Neural cell (in vitro differentiated cells): ENCODE results near the gene JAZF1. TPM values are rescaled to one million over a fixed set of nuclear protein-coding genes. Genes with fewer than 3 reads are reported as not detected.

ENCODE experiments used
- H2AFZ ChIP-seq: fragments of 200-600, 300-800 bp; sonication (generic), shearing (Covaris generic); 2 replicates; pipeline ENCODE4 v1.6.0; 2014; ENCODE audit warnings: low read depth, mild to moderate bottlenecking, antibody characterized with exemption, low read length, moderate library complexity
- H3F3A ChIP-seq: fragments of 200-600 bp; shearing (Covaris generic); 2 replicates; pipeline ENCODE4 v1.6.1; 2016; ENCODE audit warnings: mild to moderate bottlenecking, moderate library complexity, mixed read lengths, antibody characterized with exemption, low read length; ENCODE audit not compliant: insufficient read depth, poor library complexity, severe bottlenecking
- H3K27ac ChIP-seq: fragments of 200-600, 300-800 bp; sonication (generic), shearing (Covaris generic); 2 replicates; pipeline ENCODE4 v1.5.1; 2014; ENCODE audit warnings: mild to moderate bottlenecking, low read length, moderate library complexity
- H3K27me3 ChIP-seq: fragments of 300-800, 200-600 bp; sonication (generic), shearing (Covaris generic); 2 replicates; pipeline ENCODE4 v1.6.0; 2014; ENCODE audit warnings: mild to moderate bottlenecking, low read depth, low read length, moderate library complexity; ENCODE audit not compliant: insufficient read depth
- H3K36me3 ChIP-seq: fragments of 300-800, 200-600 bp; sonication (generic), shearing (Covaris generic); 2 replicates; pipeline ENCODE4 v1.5.1; 2014; ENCODE audit warnings: mild to moderate bottlenecking, antibody characterized with exemption, low read length, moderate library complexity; ENCODE audit not compliant: insufficient read depth
- H3K4me2 ChIP-seq: fragments of 300-800, 200-600 bp; sonication (generic), shearing (Covaris generic); 2 replicates; pipeline ENCODE4 v1.6.0; 2014; ENCODE audit warnings: mild to moderate bottlenecking, low read length
- H3K4me3 ChIP-seq: fragments of 300-800, 200-600 bp; sonication (generic), shearing (Covaris generic); 2 replicates; pipeline ENCODE4 v1.5.1; 2014; ENCODE audit warnings: mild to moderate bottlenecking, low read length, moderate library complexity
- H3K79me2 ChIP-seq: fragments of 200-600 bp; shearing (Covaris generic); replicated peaks from 2 replicates; pipeline ENCODE4 v1.6.0; 2014; ENCODE audit warnings: mild to moderate bottlenecking, low read length, moderate library complexity; ENCODE audit not compliant: insufficient read depth
- H3K9ac ChIP-seq: fragments of 300-800, 200-600 bp; sonication (generic), shearing (Covaris generic); 2 replicates; pipeline ENCODE4 v1.6.1; 2016; ENCODE audit warnings: mild to moderate bottlenecking, low read length, mixed read lengths
- H3K9me2 ChIP-seq: fragments of 200-600 bp; shearing (Covaris generic); 2 replicates; pipeline ENCODE4 v1.6.1; 2016; ENCODE audit warnings: mild to moderate bottlenecking, low read length, mixed read lengths; ENCODE audit not compliant: insufficient read depth
- H3K9me3 ChIP-seq: fragments of 200-600, 300-800 bp; sonication (generic), shearing (Covaris generic); 2 replicates; pipeline ENCODE4 v1.6.1; 2016; ENCODE audit warnings: mild to moderate bottlenecking, mixed run types, low read length, moderate library complexity, mixed read lengths
- H4K20me1 ChIP-seq: fragments of 200-600 bp; shearing (Covaris generic); 2 replicates; pipeline ENCODE4 v1.6.1; 2016; ENCODE audit warnings: mild to moderate bottlenecking, mixed run types; ENCODE audit not compliant: insufficient read depth
- CTCF ChIP-seq: fragments of 450-650 bp; IDR thresholded peaks from 2 replicates; pipeline ENCODE4 v1.5.1; 2014; ENCODE audit warnings: antibody characterized with exemption, mild to moderate bottlenecking, moderate library complexity; ENCODE audit not compliant: poor library complexity, severe bottlenecking
- EP300 ChIP-seq: fragments of 450-650 bp; conservative IDR thresholded peaks from 2 replicates; pipeline ENCODE4 v1.6.1; 2014; ENCODE audit warnings: antibody characterized with exemption, mild to moderate bottlenecking, moderate library complexity; ENCODE audit not compliant: poor library complexity, severe bottlenecking
- EZH2 ChIP-seq: fragments of 200-600, 300-800 bp; shearing (Covaris generic), sonication (generic); IDR thresholded peaks from 2 replicates; pipeline ENCODE4 v1.6.1; 2014; ENCODE audit warnings: antibody characterized with exemption, low read length, borderline replicate concordance, mild to moderate bottlenecking; ENCODE audit not compliant: insufficient read depth, poor library complexity, severe bottlenecking
- MXI1 ChIP-seq: fragments of 450-650 bp; conservative IDR thresholded peaks from 2 replicates; pipeline ENCODE4 v1.6.1; 2014; ENCODE audit warnings: antibody characterized with exemption, mild to moderate bottlenecking; ENCODE audit not compliant: poor library complexity, severe bottlenecking
- POLR2AphosphoS5 ChIP-seq: IDR thresholded peaks from 2 replicates; pipeline ENCODE4 v1.6.1; 2012
- RAD21 ChIP-seq: fragments of 450-650 bp; conservative IDR thresholded peaks from 2 replicates; pipeline ENCODE4 v1.6.1; 2014; ENCODE audit warnings: antibody characterized with exemption, mild to moderate bottlenecking, moderate library complexity
- REST ChIP-seq: IDR thresholded peaks from 2 replicates; pipeline ENCODE4 v1.6.1; 2012; ENCODE audit warnings: borderline replicate concordance
- SMC3 ChIP-seq: fragments of 450-650 bp; conservative IDR thresholded peaks from 2 replicates; pipeline ENCODE4 v1.6.1; 2014; ENCODE audit warnings: antibody characterized with exemption, mild to moderate bottlenecking, moderate library complexity; ENCODE audit not compliant: poor library complexity
- TAF1 ChIP-seq: IDR thresholded peaks from 2 replicates; pipeline ENCODE4 v1.6.1; 2012; ENCODE audit warnings: low read depth
- polyA plus RNA-seq: library from polyadenylated mRNA; depleted of rRNA; stranded (reverse); fragments of >200 nt; gene quantifications from 2 replicates; pipeline ENCODE4 v1.2.3, GENCODE V29; 2014

JAZF1 gene
- polyA plus RNA-seq, 1 donor from 2014 or later: 29.5 TPM

- H3K9me2 ChIP-seq: no peaks in the 10 kb centered on the region
- no peak overlapping the region for H3K9ac ChIP-seq
- H2AFZ ChIP-seq: no peak overlapping the region
- H3F3A ChIP-seq: peaks cover 2% of the 10 kb centered on the region
- H3K36me3 ChIP-seq: no peaks in the 10 kb centered on the region
- H4K20me1 ChIP-seq: no peaks in the 10 kb centered on the region
- H3K79me2 ChIP-seq: peaks cover 12% of the 10 kb centered on the region
- no peak overlapping the region for H3K4me2 ChIP-seq
- H3K4me3 ChIP-seq: no peak overlapping the region
- H3K27ac ChIP-seq: no peak overlapping the region
- H3K27me3 ChIP-seq: no peaks in the 10 kb centered on the region
- no peak for TF ChIP-seq TAF1
- TF ChIP-seq SMC3: no peak
- TF ChIP-seq POLR2AphosphoS5: no peak
- TF ChIP-seq REST: no peak
- TF ChIP-seq EZH2: no peak
- TF ChIP-seq RAD21: no peak
- TF ChIP-seq EP300: no peak
- no peak for TF ChIP-seq MXI1
- no peak for TF ChIP-seq CTCF
- no peaks in the 10 kb centered on the region for H3K9me3 ChIP-seq
These were observed 4.4 kb downstream of the JAZF1 start for GRCh38 chr7:28176174-28176573.

DNA sequence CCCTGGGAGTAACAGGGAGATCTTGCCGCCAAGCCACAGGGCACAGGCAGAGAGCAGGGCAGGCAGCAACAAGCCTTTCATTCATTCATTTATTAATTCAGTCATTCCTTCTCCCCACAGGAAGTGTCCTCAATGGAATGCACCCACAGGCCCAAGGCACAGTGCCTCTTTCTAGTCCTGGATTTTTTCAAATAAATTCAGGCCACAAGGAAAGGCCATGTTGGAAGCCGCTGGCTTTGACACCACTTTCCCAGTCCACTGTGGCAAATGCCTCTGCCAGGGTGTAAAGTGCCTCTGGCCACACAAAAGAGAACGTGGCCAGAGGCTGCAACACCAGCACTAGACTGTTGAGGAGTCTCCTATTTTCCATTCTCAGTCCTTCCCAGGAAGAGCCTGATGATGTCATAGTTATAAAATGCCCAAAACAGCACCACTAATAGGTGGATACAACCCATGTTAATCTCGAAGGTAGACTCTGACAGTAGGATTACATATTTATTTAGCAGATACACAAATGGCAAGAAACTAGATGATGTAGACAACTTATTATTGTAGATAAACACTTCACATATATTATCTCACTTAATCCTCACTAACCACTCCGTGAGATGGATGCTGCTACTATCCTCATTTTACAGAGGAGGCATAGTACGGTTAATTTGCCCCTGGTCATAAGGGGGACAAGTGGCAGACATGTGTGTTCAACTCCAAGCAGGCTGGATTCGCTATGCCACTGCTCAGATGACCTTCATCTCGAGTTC, 5.5 kb downstream of the JAZF1 start:
- H3K9me3 ChIP-seq: no peaks in the 10 kb centered on the region
- no peak for TF ChIP-seq MXI1
- no peak for TF ChIP-seq RAD21
- no peak for TF ChIP-seq EP300
- TF ChIP-seq POLR2AphosphoS5: no peak
- TF ChIP-seq SMC3: no peak
- no peak overlapping the region for H3K4me3 ChIP-seq

More for the DNA sequence above, 5.5 kb downstream of the JAZF1 start:
- no peaks in the 10 kb centered on the region for H3K27me3 ChIP-seq
- H3F3A ChIP-seq: no peaks in the 10 kb centered on the region
- H3K4me2 ChIP-seq: no peak overlapping the region
- no peak overlapping the region for H3K9ac ChIP-seq
- no peaks in the 10 kb centered on the region for H4K20me1 ChIP-seq
- H3K79me2 ChIP-seq: peaks cover 12% of the 10 kb centered on the region
- no peak overlapping the region for H2AFZ ChIP-seq
- H3K9me2 ChIP-seq: no peaks in the 10 kb centered on the region
- H3K27ac ChIP-seq: no peak overlapping the region
- no peaks in the 10 kb centered on the region for H3K36me3 ChIP-seq
